ENCODE measurements around the gene ACAD9.

The ACAD9 gene

DNA sequence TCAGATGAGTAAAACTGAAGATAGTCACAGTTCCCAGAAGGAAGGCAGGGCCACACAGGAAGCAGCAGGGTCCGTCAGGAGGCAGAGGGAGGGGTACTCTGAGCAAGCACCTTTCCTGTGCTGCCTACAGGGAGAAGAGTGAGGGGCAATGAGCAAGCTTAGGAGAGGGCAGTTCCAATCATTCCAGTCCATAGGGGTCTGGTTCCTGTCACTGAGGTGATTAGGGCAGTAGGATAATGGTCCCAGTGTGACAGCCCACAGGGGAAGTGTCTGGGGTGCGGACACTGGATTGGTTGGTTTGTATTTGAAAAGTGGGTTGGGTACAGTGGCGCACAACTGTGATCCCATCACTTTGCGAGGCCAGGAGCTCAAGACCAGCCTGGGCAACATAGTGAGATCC is 7.1 kb upstream of the ACAD9 start:
- TF ChIP-seq, protein P1, sequence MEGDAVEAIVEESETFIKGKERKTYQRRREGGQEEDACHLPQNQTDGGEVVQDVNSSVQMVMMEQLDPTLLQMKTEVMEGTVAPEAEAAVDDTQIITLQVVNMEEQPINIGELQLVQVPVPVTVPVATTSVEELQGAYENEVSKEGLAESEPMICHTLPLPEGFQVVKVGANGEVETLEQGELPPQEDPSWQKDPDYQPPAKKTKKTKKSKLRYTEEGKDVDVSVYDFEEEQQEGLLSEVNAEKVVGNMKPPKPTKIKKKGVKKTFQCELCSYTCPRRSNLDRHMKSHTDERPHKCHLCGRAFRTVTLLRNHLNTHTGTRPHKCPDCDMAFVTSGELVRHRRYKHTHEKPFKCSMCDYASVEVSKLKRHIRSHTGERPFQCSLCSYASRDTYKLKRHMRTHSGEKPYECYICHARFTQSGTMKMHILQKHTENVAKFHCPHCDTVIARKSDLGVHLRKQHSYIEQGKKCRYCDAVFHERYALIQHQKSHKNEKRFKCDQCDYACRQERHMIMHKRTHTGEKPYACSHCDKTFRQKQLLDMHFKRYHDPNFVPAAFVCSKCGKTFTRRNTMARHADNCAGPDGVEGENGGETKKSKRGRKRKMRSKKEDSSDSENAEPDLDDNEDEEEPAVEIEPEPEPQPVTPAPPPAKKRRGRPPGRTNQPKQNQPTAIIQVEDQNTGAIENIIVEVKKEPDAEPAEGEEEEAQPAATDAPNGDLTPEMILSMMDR (IDR thresholded peaks at IDR 0.05; ENCODE audit: control insufficient read depth, insufficient read depth, low read depth, low read length, missing control alignments) = no peak
- no peak overlapping the region for H3K4me3 ChIP-seq (ENCODE audit: control insufficient read depth, low read depth, low read length)
- DNase-seq (ENCODE audit: low read depth) = no peak

DNA sequence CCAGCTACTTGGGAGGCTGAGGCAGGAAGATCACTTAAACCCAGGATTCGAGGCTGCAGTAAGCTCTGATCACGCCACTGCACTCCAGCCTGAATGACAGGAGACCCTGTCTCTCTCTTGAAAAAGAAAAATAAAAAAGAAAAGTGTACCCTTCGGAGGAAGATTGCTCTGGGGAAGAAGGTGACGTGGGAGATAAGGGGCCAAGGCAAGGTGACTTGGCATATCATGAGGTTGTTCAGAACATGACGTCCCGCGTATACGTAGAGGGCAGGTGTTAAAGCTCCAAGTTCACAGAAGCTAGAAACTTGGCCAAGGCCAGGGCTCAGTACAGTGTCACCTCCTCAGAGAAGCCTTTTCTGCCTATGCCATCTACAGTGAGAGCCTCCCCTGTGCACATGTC is 6.7 kb upstream of the ACAD9 start:
- TF ChIP-seq, protein P1 (IDR thresholded peaks at IDR 0.05; ENCODE audit: control insufficient read depth, insufficient read depth, low read depth, low read length, missing control alignments) = no peak
- DNase-seq (ENCODE audit: low read depth) = no peak
- H3K4me3 ChIP-seq (ENCODE audit: control insufficient read depth, low read depth, low read length) = no peak overlapping the region

DNA sequence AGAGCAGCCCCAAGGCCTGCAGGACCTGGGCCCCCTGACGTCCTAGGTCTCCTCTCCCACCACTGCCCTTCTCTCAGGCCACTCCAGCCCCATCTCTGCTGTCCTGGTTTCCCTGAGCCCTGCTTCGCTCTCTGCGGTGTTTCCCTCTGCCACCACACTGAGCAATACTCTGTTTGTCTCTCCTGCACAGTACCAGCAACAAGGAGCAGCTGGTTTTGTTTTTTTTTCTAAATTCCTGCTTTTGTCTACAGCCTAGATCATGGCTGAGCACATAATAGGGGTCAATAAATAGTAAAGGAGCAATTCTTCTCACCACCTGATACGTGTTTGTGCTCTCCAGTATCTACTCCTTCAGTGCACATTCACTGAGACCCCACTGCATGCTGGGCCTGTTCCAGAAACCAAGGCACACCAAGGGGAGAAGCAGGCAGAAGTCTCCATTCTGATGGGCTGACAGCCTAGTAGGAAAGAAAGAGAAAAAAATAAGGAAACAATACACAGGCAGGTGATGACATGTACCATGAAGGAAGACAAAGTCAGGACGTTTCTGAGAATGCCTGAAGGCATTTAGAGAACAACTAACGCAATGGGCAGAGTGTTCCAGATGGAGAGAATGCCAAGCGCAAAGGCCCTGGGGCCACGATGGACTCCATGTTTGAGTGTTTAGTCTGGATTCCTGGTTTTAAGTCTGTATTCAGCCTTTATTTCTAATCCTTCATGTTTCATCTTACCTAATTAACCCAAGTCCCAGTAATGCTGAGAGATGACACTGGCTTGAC is 6.0 kb upstream of the ACAD9 start:
- H3K4me3 ChIP-seq (ENCODE audit: control insufficient read depth, low read depth, low read length) = no peak overlapping the region
- DNase-seq (ENCODE audit: low read depth) = no peak

DNA sequence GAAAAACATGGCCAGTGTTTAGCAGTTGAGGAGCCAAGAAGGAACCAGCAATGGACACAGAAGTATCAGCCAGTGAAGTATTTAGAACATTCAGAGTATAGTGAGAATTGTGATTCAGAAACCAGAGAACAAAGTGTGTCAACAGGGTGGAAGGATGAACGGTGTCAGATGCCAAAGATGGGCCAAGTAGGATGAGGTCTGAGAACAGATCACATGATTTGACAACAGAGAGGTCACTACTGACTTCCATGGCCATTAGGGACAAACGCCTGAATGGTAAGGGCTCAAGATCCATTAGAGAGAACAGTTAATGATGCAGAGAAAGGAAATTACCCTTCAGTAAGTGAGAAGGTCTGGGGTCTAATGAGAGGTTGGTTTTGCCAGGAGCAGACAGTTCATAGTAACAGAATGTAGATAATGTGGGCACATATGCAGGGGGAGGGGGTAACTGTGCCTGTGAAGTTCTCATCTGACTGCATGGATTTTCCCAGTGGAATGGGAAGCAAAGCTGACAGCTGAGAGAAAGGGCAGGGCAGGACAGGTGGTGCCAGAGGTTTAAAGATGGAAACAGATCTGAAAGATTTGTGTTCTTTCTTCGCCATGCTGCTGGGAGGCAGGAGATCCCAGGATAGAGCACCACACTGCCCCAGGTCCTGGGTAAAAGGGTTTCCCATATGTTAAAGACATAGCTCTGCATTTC is 4.8 kb upstream of the ACAD9 start:
- DNase-seq (ENCODE audit: low read depth) = no peak
- no peak overlapping the region for H3K4me3 ChIP-seq (ENCODE audit: control insufficient read depth, low read depth, low read length)
- TF ChIP-seq, protein P1 (IDR thresholded peaks at IDR 0.05; ENCODE audit: control insufficient read depth, insufficient read depth, low read depth, low read length, missing control alignments) = no peak

More for the DNA sequence above, 6.0 kb upstream of the ACAD9 start:
- TF ChIP-seq, protein P1 (IDR thresholded peaks at IDR 0.05; ENCODE audit: control insufficient read depth, insufficient read depth, low read depth, low read length, missing control alignments) = no peak

DNA sequence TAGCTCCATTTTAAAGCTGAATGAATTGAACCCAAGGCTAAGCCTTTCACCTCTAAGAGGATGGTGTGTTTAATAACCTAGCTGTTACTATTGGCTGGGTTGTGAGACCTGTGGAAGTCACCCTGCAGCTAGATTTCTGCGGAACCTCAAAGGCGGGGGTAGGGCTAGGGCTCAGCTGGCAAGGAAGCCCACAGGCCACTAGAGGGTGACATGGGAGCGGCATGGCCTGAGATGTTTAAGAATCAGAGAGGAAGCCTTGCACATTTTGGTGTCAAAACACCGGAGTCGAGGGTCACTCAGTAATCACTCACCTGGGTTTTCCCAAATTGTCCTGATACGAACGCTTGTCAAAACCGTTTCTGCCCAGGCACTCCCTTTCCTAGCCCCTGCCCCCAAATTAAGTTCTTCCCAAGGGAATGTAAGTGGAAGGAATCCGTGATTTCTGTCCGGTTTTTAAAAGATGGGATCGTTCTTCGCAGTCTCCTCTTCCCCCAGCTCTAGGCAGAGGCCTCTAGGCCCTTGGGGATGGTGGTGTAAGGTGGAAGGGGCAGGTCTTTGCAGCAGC is 3.8 kb upstream of the ACAD9 start:
- TF ChIP-seq, protein P1 (IDR thresholded peaks at IDR 0.05; ENCODE audit: control insufficient read depth, insufficient read depth, low read depth, low read length, missing control alignments) = peak; percentile 61
- H3K4me3 ChIP-seq (ENCODE audit: control insufficient read depth, low read depth, low read length) = no peak overlapping the region
- DNase-seq (ENCODE audit: low read depth) = no peak

DNA sequence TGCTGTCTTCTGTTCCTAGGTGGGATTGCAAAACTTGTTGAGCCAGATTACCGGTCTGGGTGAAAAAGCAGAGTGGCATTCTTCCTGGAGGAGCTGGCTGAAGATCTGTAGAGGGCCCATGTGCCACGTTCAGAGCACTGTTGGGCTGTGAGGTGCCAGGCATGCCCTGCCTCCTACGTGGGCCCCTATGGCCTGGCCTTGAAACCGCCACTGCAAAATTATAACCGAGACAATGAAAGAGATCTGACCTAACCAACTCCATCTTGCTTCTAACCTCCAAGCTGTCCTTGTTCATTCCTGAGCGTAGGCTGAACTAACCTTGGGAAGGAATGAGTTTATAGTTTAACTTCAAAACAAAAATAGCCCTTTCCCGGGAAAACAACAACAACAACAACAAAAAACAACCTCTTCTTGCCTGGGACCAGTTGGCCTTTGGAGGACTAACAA is 1.4 kb upstream of the ACAD9 start:
- TF ChIP-seq, protein P1 (IDR thresholded peaks at IDR 0.05; ENCODE audit: control insufficient read depth, insufficient read depth, low read depth, low read length, missing control alignments) = no peak
- no peak for DNase-seq (ENCODE audit: low read depth)
- peak overlapping the region; percentile 76 for H3K4me3 ChIP-seq (ENCODE audit: control insufficient read depth, low read depth, low read length)
